ENCODE results near the gene VCAN.

- TF ChIP-seq POLR2A (IDR thresholded peaks at IDR 0.05) = no peak
- no peak for TF ChIP-seq CTCF (IDR thresholded peaks at IDR 0.05)
- TF ChIP-seq POLR2AphosphoS5 (IDR thresholded peaks at IDR 0.05) = no peak
- no peak for TF ChIP-seq EP300 (IDR thresholded peaks at IDR 0.05; ENCODE audit: low read depth)
Measured at GRCh38 chr5:83542839-83543238, 71.3 kb downstream of the VCAN start.

Data from transverse colon (tissue), 4 donors.